AG04450 (cell line): Measurements from ENCODE around the gene RAB15. TPM values are rescaled to one million over a fixed set of nuclear protein-coding genes. Genes with fewer than 3 reads are reported as not detected.
A peak's percentile ranks its signal among the peaks of the same experiment; 100 is the strongest.

Source experiments
- CTCF ChIA-PET: fragments of 300-600, 350-600 bp; formaldehyde crosslinking; extraction: SDS; loops from one replicate; lab custom pipeline; 2022; ENCODE audit warnings: antibody characterized with exemption, inconsistent platforms; lab: Charles Lee
- POLR2A ChIA-PET: fragments of 350-600 bp; formaldehyde crosslinking; extraction: SDS; loops from one replicate; lab custom pipeline; 2021; ENCODE audit warnings: antibody characterized with exemption, inconsistent platforms; lab: Yijun Ruan, JAX
- DNase-seq: peaks from one replicate; pipeline ENCODE4 v3.0.0-alpha.2; 2011; ENCODE audit warnings: low read depth, low spot score
- H3K27ac ChIP-seq: one replicate; pipeline ENCODE4 v1.5.1; 2012; ENCODE audit warnings: low read depth, low read length, control low read depth
- H3K27me3 ChIP-seq: one replicate; pipeline ENCODE4 v1.6.0; 2012; ENCODE audit warnings: low read length; ENCODE audit not compliant: control insufficient read depth, insufficient read depth
- H3K4me3 ChIP-seq: 2 replicates; pipeline ENCODE4 v1.5.1; 2011; ENCODE audit warnings: mild to moderate bottlenecking, low read depth, low read length, control low read depth
- H3K9me3 ChIP-seq: 2 replicates; pipeline ENCODE4 v1.5.1; 2012; ENCODE audit warnings: low read length; ENCODE audit not compliant: control insufficient read depth, insufficient read depth
- CTCF ChIP-seq: IDR thresholded peaks from 2 replicates; pipeline ENCODE4 v1.5.1; 2011; ENCODE audit warnings: low read depth, low read length, control low read depth, inconsistent platforms
- polyA plus RNA-seq: library from polyadenylated mRNA; depleted of rRNA; stranded (reverse); fragments of >200 nt; gene quantifications from 2 replicates; pipeline ENCODE4 v1.2.3, GENCODE V29; 2011

Gene RAB15
- polyA plus RNA-seq, 1 experiment: 11.0 TPM

GRCh38 chr14:64994540-64994939, 22.4 kb upstream of the RAB15 start:
- Histone ChIP-seq H3K27ac (no peak overlapping the region), H3K9me3 (no peaks in the 10 kb centered on the region), H3K4me3 (no peak overlapping the region), H3K27me3 (no peaks in the 10 kb centered on the region)
- no peak for TF ChIP-seq CTCF
- ChIA-PET CTCF (interaction anchor here (0.9 to 4.7 kb wide), 5 partner anchors 8 to 25 kb away, joined by 3 to 33 read pairs (median 8); partner anchors contain the start of gene FNTB), POLR2A (no interaction called here)
- no peak for DNase-seq

GRCh38 chr14:64993266-64993930, 21.3 kb upstream of the RAB15 start:
- Histone ChIP-seq H3K27me3 (no peaks in the 10 kb centered on the region), H3K9me3 (no peaks in the 10 kb centered on the region), H3K27ac (peak overlapping the region; percentile 11), H3K4me3 (no peak overlapping the region)
- TF ChIP-seq CTCF: no peak
- no peak for DNase-seq
- CTCF ChIA-PET: interaction anchor here (2.8 to 4.7 kb wide), 2 partner anchors 9 to 26 kb away, joined by 16 to 33 read pairs; no protein-coding TSS in a partner anchor
- POLR2A ChIA-PET: no interaction called here

- no peak overlapping the region for H3K27ac ChIP-seq
- DNase-seq: no peak
- TF ChIP-seq CTCF: no peak
- H3K4me3 ChIP-seq: no peak overlapping the region
- H3K27me3 ChIP-seq: no peaks in the 10 kb centered on the region
- CTCF ChIA-PET: interaction anchor here (4.7 kb wide), 1 partner anchor 27 kb away, joined by 33 read pairs; no protein-coding TSS in a partner anchor
- POLR2A ChIA-PET: no interaction called here
- no peaks in the 10 kb centered on the region for H3K9me3 ChIP-seq
Measured at GRCh38 chr14:64992328-64992885, 20.3 kb upstream of the RAB15 start.

- no peaks in the 10 kb centered on the region for H3K27me3 ChIP-seq
- CTCF ChIA-PET: interaction anchor here (0.5 to 1.4 kb wide), 2 partner anchors 29 to 68 kb away, joined by 3 to 5 read pairs; no protein-coding TSS in a partner anchor
- H3K9me3 ChIP-seq: no peaks in the 10 kb centered on the region
- POLR2A ChIA-PET: no interaction called here
- no peak overlapping the region for H3K27ac ChIP-seq
- H3K4me3 ChIP-seq: no peak overlapping the region
- no peak for TF ChIP-seq CTCF
- DNase-seq: no peak
Measured at GRCh38 chr14:64990939-64991338, 18.8 kb upstream of the RAB15 start.

- Histone ChIP-seq H3K27ac (no peak overlapping the region), H3K4me3 (no peak overlapping the region), H3K27me3 (no peaks in the 10 kb centered on the region), H3K9me3 (no peaks in the 10 kb centered on the region)
- TF ChIP-seq CTCF: no peak
- DNase-seq: no peak
- ChIA-PET POLR2A (no interaction called here), CTCF (interaction anchor here (0.5 kb wide), 1 partner anchor 67 kb away, joined by 3 read pairs; no protein-coding TSS in a partner anchor)
Measured at GRCh38 chr14:64990296-64990695, 18.2 kb upstream of the RAB15 start.
